Measurements from ENCODE around the gene MYL4. TPM values are rescaled to one million over a fixed set of nuclear protein-coding genes. Genes with fewer than 3 reads are reported as not detected.

MYL4 gene
- total RNA-seq, 4 donors from 2014 or later: 1.5 TPM; not detected in 3

DNA sequence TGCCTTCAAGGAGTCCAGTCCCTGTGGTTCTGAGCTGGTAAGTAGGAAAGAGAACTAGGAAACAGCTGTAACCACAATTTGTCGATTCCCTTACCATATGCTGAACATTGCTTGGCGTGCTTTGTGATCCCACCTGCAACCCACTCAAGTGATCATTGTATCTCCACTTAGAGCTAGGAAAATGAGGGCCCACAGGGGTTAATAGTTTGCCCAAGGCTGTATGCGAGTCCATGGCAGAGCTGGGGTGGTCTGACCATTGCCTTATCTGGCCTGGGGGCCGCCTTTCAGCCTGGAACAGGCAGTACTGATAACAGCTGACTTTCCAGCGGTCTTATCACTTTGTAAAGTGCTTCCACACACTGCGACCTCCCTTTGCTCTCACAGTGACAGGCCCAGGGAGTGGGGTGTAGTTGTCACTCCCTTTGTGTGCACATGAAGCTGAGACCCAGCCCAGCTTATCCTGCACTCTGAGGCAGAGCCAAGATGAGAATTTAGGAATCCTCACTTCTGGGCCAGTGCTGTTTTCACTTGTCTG is 9.8 kb downstream of the MYL4 start:
- Histone ChIP-seq H3K4me1 (peaks cover 0 to 11% (median 2%) of the 10 kb centered on the region in 4 donors), H3K9me3 (no peaks in the 10 kb centered on the region), H3K27ac (no peak overlapping the region), H3K4me3 (no peak overlapping the region), H3K36me3 (no peaks in the 10 kb centered on the region), H3K27me3 (no peaks in the 10 kb centered on the region)
- 67 to 74% methylated on average over 6 of the region's 6 CpGs for WGBS, 2 donors
- no peak for DNase-seq (ENCODE audit: low spot score in 2 of 2)
- TF ChIP-seq POLR2A (IDR thresholded peaks at IDR 0.05) (no peak), CTCF (IDR thresholded peaks at IDR 0.05) (no peak), EP300 (IDR thresholded peaks at IDR 0.05) (no peak)

DNA sequence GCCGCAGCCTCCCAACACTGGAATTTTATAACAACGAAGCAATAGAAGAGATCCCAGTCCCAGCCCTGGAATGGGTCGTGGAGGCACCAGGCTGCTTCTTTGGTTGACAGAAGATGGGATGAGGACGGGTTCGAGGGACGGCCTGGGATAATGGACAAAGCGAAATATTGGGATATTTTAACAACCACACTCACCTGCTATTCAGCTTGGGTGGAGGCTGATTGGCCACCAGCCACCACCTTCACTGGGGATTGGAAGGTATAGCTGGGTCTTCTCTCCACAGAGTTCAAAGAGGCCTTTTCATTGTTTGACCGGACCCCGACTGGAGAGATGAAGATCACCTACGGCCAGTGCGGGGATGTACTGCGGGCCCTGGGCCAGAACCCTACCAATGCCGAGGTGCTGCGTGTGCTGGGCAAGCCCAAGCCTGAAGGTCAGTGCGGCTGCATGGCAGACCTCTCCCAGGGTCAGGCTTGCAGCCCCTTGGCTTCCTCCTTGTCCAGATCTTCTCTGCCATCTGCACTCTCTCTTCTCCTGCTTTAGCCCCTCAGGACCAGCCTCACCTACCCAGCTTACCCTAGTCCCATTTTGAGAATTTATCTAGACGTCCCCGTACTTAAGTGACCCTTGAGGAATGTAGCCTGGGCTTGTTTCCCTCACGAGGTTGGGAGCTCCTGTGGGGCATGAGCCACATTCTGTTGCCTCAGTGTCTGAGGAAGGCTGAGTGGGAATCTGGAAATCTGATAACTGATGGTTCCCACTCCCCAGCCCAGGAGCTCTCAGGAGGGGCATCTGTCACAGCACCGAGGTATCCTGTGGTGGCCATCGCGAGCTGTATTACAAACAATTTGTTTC is 10.7 kb downstream of the MYL4 start:
- Histone ChIP-seq H3K36me3 (no peaks in the 10 kb centered on the region), H3K9me3 (no peaks in the 10 kb centered on the region), H3K4me1 (peaks cover 0 to 20% (median 8%) of the 10 kb centered on the region in 4 donors), H3K4me3 (no peak overlapping the region), H3K27me3 (no peaks in the 10 kb centered on the region), H3K27ac (no peak overlapping the region)
- WGBS, 2 donors: 88 to 89% methylated on average over 21 of the region's 21 CpGs
- TF ChIP-seq CTCF (IDR thresholded peaks at IDR 0.05) (no peak), EP300 (IDR thresholded peaks at IDR 0.05) (no peak), POLR2A (IDR thresholded peaks at IDR 0.05) (no peak)
- DNase-seq (ENCODE audit: low spot score in 2 of 2): no peak

DNA sequence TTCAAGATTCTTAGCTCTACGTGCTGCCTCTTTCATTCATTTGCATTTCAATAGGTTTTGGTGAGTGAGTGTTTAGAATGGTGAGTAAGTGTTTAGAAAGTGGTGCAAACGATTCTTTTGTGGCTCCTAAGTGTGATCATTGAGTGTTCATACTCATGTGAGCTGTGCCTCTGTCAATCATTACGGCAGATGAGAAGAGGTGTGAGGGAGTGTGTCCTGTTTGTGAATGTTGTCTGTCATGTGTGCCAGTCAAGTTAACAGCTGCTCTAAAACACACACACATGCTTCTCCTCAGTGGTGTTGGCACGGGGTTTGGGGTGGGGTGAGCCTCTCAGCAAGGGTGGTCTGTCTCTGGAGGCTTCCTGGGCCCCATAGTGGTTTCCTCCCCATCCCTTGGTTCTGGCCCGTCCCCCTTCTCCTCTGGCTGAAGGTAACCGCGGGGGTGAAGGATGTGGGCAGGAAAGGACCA is 11.4 kb downstream of the MYL4 start:
- TF ChIP-seq CTCF (IDR thresholded peaks at IDR 0.05): no peak
- TF ChIP-seq EP300 (IDR thresholded peaks at IDR 0.05): no peak
- TF ChIP-seq POLR2A (IDR thresholded peaks at IDR 0.05): no peak
- Histone ChIP-seq H3K36me3 (no peaks in the 10 kb centered on the region), H3K27me3 (no peaks in the 10 kb centered on the region), H3K4me3 (no peak overlapping the region), H3K4me1 (peaks cover 0 to 27% (median 13%) of the 10 kb centered on the region in 4 donors), H3K27ac (no peak overlapping the region), H3K9me3 (no peaks in the 10 kb centered on the region)
- WGBS, 2 donors: 58 to 64% methylated on average over 7 of the region's 7 CpGs
- no peak for DNase-seq (ENCODE audit: low spot score in 2 of 2)

DNA sequence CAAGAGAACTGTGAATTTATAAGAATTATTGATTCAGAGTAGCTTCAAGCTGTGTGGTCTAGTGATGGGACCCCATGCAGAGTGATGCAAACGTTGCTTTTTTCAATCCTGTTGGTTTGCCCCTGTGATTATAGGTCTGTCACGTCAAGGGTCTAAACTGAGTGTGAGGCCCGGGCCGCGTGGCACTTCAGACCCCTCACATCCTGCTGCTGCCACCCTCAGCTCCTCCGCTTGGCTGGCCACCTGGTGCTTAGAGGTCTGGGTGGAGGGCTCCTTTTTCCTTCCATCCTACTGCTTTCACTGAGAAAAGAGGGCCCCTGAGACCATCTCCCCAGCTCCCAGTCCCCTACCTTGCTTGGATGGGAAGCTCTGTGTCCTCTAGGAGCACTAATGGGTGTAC is 12.0 kb downstream of the MYL4 start:
- Histone ChIP-seq H3K4me3 (no peak overlapping the region), H3K9me3 (no peaks in the 10 kb centered on the region), H3K36me3 (no peaks in the 10 kb centered on the region), H3K27ac (no peak overlapping the region), H3K27me3 (no peaks in the 10 kb centered on the region), H3K4me1 (peaks cover 2 to 33% (median 16%) of the 10 kb centered on the region in 4 donors)
- DNase-seq (ENCODE audit: low spot score in 2 of 2): no peak
- WGBS, 2 donors: 82% methylated on average over 6 of the region's 6 CpGs
- no peak for TF ChIP-seq POLR2A (IDR thresholded peaks at IDR 0.05)
- no peak for TF ChIP-seq CTCF (IDR thresholded peaks at IDR 0.05)
- TF ChIP-seq EP300 (IDR thresholded peaks at IDR 0.05): no peak

DNA sequence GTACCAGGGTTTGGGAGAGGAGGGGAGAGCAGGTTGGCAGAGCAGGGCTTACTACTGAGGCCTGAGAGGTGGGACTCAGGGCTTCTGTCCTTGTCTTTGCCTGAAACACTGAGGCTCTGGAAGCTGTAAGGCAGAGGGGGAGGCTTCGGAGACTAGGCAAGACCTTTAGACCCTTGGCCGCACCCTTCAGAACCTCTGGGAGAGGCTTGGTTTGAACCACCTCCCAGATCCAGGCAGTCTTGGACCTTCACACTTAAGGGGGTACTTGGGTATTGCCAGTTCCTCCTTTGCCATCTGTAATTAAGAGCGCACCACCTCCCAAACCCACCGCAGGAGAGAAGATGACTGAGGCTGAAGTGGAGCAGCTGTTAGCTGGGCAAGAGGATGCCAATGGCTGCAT is 12.9 kb downstream of the MYL4 start:
- H3K27me3 ChIP-seq: no peaks in the 10 kb centered on the region
- no peak overlapping the region for H3K4me3 ChIP-seq
- WGBS, 2 donors: 81 to 88% methylated on average over 4 of the region's 4 CpGs
- no peak for TF ChIP-seq POLR2A (IDR thresholded peaks at IDR 0.05)
- TF ChIP-seq EP300 (IDR thresholded peaks at IDR 0.05): no peak
- no peak for TF ChIP-seq CTCF (IDR thresholded peaks at IDR 0.05)
- peaks cover 3 to 38% (median 17%) of the 10 kb centered on the region in 4 donors for H3K4me1 ChIP-seq
- no peaks in the 10 kb centered on the region for H3K9me3 ChIP-seq
- H3K36me3 ChIP-seq: no peaks in the 10 kb centered on the region
- DNase-seq (ENCODE audit: low spot score in 2 of 2): no peak
- no peak overlapping the region for H3K27ac ChIP-seq
